Pulmonary artery endothelial cell (primary cell): ENCODE data around the gene SPNS3. TPM values are rescaled to one million over a fixed set of nuclear protein-coding genes. Genes with fewer than 3 reads are reported as not detected.

ENCODE experiments used
- DNase-seq: peaks from one replicate; pipeline ENCODE4 v3.0.0-alpha.2; 2011; ENCODE audit warnings: low read depth, low spot score
- total RNA-seq: library from RNA; depleted of rRNA; stranded (reverse); fragments of >200 nt; gene quantifications from 2 replicates; pipeline ENCODE4 v1.2.3, GENCODE V29; 2014

Gene SPNS3
- total RNA-seq, 1 donor from 2014 or later: 0.13 TPM

DNA sequence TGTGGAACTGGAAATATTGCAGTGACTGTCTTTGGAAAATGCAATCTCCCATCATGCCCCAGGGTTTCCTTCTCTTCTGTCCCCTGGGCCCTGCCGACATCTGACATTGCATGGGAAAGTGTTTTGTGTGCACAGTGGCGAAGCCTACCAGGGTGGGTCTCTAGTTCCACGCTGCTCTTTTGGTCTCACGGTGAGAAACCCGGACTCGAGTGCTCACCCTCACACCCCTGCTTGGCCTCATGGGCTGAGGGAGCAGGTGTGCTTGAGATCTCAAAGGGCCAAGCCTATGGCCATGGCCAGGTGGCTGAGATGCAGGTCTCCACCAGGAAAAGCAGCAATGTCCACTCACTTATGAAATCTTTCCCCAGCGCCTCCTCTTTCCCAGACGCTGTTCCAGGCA, 32.0 kb downstream of the SPNS3 start:
- DNase-seq: no peak

DNA sequence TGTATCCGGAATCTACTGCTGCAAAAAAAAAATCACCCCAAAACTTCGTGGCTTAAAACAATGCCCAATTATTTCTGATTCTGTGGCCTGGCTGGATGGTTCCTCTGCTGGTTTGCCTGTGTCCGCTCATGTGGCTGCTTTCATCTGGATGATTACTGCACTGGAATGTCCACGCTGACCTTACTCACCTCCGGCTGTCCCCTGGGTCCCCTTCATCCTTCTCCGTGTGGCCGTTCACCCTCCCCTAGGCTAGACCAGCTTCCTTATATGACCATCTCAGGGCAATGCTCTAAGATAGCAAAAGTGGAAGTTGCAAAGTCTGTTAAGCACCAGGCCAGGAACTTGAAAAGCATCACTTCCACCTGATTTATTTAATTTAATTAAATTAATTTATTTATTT, 33.5 kb downstream of the SPNS3 start:
- DNase-seq: no peak

DNA sequence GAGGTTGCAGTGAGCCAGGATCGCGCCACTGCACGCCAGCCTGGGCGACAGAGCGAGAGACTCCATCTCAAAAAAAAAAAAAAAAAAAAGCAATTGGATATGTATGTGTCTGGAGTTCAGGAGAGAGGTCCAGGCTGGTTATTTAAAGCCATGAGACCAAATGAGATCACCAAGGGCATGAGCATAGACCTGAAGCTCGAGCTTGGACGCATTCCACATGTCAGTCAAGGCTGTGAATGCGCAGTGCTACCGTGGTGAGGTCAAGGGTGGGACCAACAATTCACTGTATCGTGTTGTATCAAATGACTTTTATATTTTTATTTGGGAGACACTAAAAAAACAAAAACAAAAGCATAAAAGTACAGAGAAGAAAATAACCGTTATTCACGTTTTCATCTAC, 35.8 kb downstream of the SPNS3 start:
- DNase-seq: no peak

DNA sequence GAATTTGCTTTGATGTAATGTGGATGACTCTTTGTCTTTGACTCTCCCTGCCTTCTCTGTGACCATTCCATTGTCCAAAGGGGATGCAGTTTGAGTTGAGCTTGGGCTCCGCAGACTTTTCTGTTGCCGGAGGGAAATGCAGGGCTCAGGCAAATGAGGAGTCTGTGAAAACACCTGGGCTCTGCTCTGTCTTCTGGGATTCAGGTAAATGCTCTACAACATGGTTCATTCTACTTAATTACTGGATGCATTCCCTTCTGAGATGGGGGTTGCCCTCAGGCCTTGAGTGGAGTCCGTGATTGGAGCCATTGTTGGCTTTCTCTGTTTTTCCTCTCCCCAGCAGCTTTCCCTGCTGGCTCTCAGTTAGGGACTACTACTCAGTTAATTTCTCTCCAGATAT, 38.5 kb downstream of the SPNS3 start:
- DNase-seq: no peak

DNA sequence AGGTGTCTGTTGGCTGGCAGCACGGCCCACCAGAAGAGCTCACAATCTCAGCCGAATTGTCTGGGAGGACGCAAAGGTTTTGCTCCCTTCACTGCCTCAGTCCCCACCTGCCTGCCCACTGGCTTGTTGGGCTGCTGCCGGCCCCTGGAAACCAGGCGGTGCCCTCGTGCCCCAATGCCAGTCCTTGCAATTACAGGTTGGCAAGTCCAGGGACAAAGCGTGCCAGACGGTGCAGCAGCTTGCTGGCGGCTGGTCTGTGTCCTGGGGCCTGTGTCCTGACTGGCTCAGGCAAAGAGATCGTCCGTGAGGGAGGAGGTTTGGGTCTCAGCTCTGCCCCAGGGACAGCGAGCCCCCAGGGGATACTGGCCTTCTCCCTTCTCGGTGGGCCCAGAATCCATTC, 40.4 kb downstream of the SPNS3 start:
- no peak for DNase-seq

DNA sequence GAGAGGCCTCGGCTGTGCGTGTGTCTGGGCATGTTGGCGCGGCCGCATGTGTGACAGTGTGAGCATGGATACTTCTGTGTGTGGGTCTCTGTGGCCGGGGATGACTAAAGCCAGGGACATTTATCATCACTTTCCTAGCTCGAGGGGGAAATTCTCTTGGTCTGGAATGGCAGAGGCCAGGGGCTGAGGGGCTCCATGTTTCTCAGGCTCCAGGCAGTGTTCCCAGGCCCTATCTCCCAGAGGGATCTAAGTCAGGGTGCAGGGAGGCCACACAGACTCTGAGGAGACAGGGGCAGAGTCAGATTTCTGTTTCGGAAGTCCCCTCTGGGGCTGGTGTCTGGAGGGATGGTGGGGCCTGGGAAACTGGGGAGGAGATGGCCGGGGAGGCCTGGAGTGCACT, 41.3 kb downstream of the SPNS3 start:
- no peak for DNase-seq

DNA sequence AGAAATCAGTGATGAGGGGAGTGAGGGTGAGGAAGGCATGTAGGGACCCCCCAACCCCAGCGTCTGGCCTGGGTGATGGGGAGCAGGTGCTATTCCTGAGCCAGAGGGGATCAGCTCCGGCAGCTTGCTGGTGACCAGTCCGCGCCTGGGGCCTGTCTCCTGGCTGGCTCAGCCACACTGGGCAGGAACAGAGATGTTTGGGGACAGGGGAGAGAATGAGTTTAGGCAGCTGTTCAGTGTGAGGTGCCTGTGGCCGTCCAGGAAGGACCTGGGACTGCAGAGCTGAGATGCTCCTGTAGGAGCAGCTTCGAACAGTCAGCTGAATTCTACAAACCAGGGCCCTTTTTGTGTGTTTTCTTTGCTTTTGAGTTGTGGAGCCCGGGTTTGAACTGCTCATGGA, 41.7 kb downstream of the SPNS3 start:
- no peak for DNase-seq

DNA sequence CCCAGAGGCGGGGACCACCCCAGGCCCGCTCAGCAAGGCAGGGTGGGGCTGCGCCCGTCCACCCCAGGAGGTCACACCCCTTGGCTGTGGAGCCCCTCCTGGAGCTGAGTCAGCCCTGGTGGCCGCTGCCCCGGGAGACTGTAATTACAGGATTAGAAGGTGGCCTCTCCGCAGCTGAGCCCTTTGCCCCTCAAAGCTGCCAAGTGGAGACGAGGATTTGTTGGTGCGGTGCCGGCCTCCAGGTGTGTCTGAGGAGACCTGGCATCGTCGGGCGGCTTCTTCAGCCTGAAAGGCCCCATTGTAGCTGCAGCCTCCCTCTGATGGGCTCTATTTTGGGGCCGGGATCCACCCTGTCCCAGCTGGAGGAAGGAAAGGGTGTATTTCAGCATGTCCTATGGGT, 42.3 kb downstream of the SPNS3 start:
- no peak for DNase-seq

DNA sequence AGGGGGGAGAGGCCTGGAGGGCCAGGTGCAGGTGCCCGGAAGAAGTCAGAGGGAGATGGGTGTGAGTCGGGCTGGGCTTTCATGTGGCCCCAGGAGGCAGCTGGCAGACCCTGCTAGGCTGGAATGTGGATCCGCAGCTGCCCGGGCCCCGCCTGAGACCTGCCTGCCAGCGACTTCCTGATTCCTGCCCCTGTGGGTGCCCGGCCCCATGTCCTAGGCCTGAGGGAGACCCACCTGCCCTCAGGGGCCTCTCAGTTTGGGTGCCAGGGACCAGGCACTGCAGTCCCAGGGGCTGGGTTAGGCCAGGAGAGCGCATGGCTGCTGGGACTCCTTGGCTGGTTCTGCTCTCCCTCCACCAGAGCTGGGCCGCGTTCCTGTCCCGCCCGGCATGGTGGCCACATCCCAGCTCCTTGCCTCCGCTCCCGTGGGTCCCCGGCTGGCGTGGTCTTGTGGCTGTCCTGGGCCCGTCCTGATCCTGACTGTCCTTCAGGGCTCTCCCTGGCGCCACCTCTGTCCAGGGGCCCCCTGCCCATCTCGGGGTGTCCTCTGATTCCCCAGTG, 42.9 kb downstream of the SPNS3 start:
- DNase-seq: no peak

DNA sequence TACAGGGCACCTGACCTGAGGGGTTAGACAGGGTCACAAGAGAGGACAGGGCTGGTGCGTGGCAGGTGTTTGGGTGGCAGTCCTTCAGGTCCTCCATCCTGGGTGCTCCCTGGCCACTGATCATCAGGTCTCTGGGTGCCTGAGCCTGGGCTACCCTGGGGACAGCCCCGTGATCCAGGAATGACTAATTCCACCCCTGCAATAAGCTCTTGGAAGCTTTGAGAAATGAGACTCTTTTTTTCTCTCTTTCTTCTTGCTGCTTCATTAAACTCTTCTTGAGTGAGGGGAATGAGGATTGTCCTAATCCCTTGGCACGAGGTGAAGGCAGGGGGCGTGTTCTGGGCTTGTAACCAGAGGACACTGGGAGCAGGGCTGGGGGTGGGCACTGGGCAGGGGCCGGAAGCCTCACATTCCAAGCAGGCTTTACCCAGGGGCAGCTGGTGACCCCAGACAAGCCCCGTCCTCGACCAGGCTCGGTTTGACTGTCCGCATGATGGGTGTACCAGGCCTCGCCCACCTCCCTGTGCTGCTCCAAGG, 43.6 kb downstream of the SPNS3 start:
- DNase-seq: no peak

DNA sequence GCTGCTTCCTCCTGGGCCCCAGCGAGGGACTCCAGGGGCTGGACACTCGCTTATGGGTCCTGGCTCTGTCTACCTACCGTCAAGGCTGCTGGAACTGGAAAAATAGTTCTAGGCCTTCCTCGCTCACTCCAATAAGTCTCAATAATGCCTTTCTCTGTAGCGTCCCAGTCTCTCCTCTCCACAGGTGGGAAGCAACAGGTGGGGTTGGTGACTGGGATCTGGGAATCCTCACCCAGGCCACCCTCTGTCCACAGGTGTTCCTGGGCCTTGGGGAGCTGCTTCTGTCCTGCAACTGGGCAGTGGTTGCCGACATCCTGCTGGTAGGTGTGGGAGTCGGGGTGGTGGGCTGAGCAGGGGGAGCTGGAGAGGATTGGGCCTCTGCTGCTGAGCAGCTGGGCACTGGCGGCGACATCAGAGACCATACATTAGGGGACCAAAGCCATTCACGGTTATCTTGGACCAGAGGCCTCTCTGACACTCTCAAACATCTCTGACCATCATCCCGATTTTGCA, 44.6 kb downstream of the SPNS3 start:
- no peak for DNase-seq

DNA sequence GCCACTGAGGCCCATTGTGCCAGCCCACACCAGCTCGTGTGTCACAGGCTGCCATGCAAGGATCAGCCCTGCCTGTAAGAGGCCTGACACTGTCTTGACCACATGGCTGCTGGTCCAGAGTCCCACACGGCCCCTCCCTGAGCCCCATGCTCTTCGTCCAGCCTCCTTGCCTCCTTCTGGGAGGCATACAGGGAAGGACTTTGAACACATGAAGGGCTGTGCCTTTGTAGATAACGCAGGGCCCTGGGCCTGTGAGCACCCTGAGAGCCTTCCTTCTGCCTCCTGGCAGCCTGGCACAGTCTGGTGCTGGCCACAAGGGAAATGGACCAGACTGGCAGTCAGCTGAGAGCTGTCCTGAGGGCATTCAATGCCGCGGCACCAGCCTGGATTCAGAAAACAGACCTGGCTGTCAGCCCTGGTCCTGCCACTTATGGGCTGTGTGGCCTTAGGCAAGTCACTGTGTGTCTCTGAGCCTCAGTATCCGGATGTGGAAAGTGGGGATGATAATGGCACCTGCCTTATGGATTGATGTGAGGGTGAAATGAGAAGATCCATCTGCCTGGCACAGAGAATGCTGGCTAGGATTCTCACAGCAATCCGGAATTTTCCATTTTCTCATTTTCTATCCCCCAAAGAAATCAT, 45.7 kb downstream of the SPNS3 start:
- no peak for DNase-seq

DNA sequence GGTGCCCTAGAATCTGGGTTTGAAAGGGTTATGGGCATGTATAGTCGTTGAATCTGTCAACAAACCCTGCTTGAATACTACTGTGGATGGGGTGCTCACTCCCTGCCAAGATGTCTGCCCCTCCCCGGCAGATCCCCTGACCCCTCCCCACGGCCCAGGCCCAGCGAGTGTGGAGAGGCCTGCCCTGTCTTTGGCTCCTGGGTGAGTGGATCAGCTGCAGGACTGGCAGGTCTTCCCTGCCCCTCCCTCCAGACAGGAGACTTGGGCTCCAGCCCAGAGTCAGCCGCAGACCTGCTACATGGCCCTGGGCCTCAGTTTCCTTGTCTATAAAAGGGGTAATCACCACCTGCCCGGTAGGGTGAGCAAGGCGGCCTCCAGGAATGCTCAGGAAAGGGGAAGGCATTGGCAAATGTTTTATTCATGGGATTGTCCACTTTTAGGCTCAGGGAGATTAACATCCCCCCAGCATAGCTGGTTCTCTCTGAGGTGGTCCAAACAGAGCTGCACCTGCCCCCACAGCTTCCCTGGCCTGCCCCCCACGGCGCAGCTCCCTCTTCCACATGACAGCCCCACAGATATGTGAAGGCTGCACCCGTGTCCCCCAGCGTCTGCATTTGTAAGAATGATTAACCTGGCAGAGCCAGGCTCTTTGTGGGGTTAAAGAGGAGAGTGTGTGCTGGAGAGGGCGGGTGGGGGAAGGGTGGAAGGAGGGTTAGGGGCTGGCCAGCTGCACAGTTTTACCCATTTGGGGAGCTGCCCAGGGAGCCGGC, 46.4 kb downstream of the SPNS3 start:
- no peak for DNase-seq

DNA sequence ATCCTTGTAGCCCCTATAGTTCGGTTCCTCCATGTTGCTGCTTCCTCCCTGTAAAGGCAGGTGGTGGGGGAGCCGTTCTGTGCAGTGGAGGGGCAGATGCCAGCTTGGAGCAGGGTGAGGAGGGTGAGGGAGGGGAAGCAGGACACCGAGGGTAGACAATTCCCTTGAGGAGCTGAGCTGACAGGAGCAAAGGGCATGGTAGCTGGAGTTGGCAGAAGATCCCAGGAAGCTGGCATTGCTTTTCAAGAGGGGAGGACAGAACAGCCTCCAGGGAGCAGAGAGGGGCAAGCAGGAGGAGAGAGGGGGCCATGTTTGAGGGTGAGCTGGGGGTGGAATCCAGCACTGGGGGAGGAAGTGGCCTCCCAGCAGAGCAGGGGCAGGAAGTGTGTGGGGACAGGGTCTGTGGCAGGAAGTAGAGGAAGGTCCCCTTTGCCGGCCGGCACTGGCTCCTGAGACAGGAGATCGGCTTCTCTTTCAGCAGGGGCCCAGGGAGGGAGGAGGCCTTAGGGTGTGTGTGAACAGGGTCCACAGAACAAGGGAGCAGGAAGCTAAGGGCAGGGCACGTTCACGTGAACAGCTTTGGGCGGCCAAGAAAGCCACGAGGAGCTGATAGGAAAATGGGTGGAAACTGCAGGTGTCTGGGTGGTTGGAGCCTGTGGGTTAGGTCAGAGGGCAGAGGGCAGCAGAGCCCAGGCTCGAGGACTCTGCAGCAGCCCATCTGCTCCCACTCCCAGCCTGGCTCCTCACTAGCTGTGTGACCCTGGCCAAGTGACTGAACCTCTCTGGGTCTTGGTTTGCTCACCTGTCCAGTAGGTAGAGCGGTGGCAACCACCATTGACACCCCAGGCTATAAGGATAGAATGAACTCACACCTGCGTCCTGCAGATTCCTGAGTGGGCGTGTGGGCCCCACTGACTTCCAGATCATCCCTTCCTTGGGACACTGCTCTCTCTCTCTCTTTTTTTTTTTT, 47.5 kb downstream of the SPNS3 start:
- no peak for DNase-seq

DNA sequence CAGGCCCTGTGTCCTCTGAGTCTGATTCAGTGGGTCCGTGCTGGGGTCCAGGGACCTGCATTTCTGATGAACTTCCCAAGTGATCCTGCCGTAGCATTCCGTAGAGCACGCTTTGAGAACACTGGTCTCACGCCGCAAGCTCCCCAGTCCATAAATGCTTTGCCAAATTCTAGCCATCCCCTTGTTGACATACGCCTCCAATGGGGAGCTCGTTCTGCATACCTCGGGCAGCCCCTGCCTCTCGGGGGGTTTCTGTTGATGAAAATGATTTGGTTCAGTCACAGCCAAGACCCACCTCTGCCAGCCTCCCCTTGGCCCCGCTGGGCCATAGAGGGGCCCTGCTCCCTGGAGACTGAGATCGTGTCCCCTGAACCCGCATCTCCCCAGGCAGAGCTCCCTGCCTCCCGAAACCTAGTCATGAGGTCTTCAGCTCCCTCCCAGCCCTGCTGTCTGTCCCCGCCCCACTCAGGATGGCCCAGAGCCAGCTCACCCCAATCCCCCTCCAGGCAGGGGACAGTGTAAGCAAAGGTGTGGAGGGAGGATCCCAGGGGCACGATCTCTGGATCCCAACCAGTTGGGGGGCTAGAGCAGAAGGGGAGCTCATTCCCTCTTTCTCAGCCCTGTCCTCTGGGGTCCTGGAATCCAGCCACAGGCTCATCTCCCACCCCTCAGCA, 48.7 kb downstream of the SPNS3 start:
- no peak for DNase-seq

DNA sequence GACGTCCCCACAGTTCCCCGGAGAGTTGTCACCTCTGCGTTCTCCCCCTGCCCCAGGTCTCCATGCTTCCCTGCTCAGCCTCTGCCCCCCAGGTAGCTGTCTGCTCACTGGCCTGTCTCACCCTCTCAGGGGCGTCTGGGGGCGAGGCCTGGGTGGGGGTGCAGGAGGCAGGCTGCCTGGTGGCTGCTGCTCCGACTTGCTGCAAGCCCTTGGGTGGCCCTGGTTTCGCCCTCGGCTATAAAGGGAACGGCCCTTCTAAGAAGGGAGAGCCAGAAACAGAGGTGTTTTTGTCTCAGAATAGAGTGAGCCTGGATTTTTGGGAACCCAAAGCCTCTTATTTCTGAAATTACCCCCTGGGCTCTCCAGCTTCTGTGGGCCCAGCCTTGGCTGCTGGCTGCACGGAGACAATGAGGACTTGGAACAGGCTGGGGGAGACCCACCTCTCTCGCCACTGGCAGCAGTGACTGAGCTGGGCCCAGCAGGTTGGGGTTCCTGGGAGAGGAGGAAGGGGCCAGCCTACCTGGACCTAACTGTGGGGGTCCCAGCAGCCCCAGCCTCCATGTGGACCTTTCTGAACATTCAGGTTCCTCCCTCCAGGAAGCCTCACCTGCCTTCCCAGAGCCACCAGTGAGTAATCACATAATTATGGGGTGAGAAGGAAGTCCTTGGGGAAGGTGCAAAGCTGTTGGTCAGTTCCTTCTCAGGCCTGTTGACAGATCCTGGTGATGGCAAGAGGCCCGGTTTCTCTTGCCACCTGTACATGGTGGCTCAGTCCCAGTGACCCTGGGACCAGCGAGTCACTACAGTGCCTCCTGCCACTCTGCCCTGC, 49.5 kb downstream of the SPNS3 start:
- DNase-seq: no peak

DNA sequence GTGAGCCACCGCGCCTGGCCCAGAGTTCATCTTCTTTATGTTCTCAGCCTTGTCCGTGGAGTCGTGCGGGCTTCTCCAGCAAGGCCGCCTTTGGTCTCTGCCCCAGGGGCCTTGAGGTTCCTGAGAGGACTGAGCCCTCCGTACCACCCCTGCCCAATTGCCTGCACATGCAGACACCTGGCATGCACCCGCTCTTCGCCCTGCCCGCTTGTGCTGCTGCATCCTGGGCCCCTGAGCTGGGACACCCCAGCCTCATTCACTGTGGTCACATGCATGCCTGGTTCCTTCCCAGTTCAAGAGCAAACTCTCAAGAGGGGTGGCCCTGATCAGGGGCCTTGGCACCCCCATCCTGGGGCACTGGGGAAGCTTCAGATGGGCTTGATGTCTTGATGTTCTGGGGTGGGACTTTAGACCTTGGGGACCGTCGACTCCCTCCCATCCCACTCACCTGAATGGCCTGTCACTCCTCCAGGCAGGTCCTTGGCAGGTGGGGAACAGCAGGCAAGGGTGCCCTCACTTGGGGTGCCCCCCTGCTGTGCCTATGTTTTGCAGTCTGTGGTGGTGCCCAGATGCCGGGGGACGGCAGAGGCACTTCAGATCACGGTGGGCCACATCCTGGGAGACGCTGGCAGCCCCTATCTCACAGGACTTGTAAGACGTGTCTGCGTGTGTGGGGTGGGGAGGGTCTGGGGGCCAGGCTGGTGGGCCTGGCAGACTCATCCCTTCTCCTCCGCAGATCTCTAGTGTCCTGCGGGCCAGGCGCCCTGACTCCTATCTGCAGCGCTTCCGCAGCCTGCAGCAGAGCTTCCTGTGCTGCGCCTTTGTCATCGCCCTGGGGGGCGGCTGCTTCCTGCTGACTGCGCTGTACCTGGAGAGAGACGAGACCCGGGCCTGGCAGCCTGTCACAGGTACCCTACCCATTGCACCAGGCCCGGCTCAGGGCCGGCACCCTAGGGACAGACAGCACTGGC, 52.2 kb downstream of the SPNS3 start:
- DNase-seq: no peak

DNA sequence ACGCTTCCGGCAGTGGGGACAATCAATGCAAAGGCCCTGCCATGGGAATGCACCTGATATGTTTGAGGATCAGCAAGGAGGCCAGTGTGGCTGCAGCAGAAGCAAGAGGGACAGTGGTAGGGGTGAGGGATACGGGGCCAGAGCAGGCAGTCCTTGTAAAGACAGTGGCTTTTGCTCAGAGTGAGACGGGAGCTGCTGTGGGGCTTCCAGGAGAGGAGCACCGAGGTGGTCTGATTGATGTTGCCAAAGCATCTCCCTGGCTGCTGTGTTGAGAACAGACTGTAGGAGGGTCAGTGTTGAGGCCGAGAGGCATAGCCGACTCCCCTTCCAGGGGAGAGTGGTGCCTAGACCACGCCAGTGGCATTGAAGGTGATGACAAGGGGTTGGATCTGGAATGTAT, 53.6 kb downstream of the SPNS3 start:
- DNase-seq: no peak
